AG10803 (cell line): ENCODE results near the gene ENOX2.

Experiments
- DNase-seq: peaks from one replicate; pipeline ENCODE4 v3.0.0; 2010; ENCODE audit warnings: low read depth
- H3K4me3 ChIP-seq: 2 replicates; pipeline ENCODE4 v1.5.1; 2011; ENCODE audit warnings: mild to moderate bottlenecking, low read length, control low read depth
- CTCF ChIP-seq: conservative IDR thresholded peaks from 2 replicates; pipeline ENCODE4 v1.5.1; 2011; ENCODE audit warnings: mild to moderate bottlenecking, low read length, control low read depth, inconsistent platforms

The ENOX2 gene

GRCh38 chrX:130895299-130895698 is 7.7 kb downstream of the ENOX2 start:
- peak; percentile 40 for DNase-seq
- no peak overlapping the region for H3K4me3 ChIP-seq
- no peak for TF ChIP-seq CTCF

GRCh38 chrX:130893356-130894085 is 9.5 kb downstream of the ENOX2 start:
- no peak for TF ChIP-seq CTCF
- H3K4me3 ChIP-seq, result no peak overlapping the region

GRCh38 chrX:130887376-130887775 is 15.6 kb downstream of the ENOX2 start:
- no peak for TF ChIP-seq CTCF
- no peak overlapping the region for H3K4me3 ChIP-seq
- no peak for DNase-seq

More at GRCh38 chrX:130893356-130894085, 9.5 kb downstream of the ENOX2 start:
- DNase-seq, result no peak

- no peak for DNase-seq
- no peak overlapping the region for H3K4me3 ChIP-seq
- TF ChIP-seq CTCF, result no peak
These were observed 17.0 kb downstream of the ENOX2 start for GRCh38 chrX:130885996-130886395.

- TF ChIP-seq CTCF, result no peak
- no peak overlapping the region for H3K4me3 ChIP-seq
These were observed 17.5 kb downstream of the ENOX2 start for GRCh38 chrX:130885508-130885907.

GRCh38 chrX:130884627-130885026 is 18.4 kb downstream of the ENOX2 start:
- no peak overlapping the region for H3K4me3 ChIP-seq
- no peak for DNase-seq
- no peak for TF ChIP-seq CTCF

More at GRCh38 chrX:130885508-130885907, 17.5 kb downstream of the ENOX2 start:
- DNase-seq, result no peak

- no peak for TF ChIP-seq CTCF
These were observed 23.1 kb downstream of the ENOX2 start for GRCh38 chrX:130879869-130880268.

More at GRCh38 chrX:130879869-130880268, 23.1 kb downstream of the ENOX2 start:
- H3K4me3 ChIP-seq, result no peak overlapping the region
- DNase-seq, result no peak
